MM.1S (cell line): Measurements from ENCODE around the gene C16orf82.

Experiments
- CTCF ChIP-seq: fragments of 300-600 bp; sonication (generic); IDR thresholded peaks from 2 replicates; pipeline ENCODE4 v1.5.1; 2016; ENCODE audit warnings: antibody characterized with exemption, low read length, mixed read lengths
- EZH2 ChIP-seq: fragments of 300-600 bp; sonication (generic); optimal IDR thresholded peaks from 2 replicates; pipeline ENCODE3; 2017; ENCODE audit warnings: low read depth, mild to moderate bottlenecking, antibody characterized with exemption, low read length, mixed read lengths
- EZH2phosphoT487 ChIP-seq: fragments of 300-600 bp; sonication (generic); IDR thresholded peaks from 2 replicates; pipeline ENCODE4 v1.6.1; 2018; ENCODE audit warnings: antibody characterized with exemption, low read length

- TF ChIP-seq CTCF (no peak), EZH2phosphoT487 (no peak), EZH2 (no peak)
Measured at GRCh38 chr16:27103954-27104353, 37.2 kb downstream of the C16orf82 start.
